ENCODE data around the gene SWT1. TPM values are rescaled to one million over a fixed set of nuclear protein-coding genes. Genes with fewer than 3 reads are reported as not detected.
"Not testable (repeated sequence)": the region's sequence is repeated elsewhere in the genome, so short reads cannot be mapped to it uniquely, and the experiment has no call there.

Gene SWT1
- total RNA-seq, 1 experiment from 2014 or later: 2.7 TPM

- no peaks in the 10 kb centered on the region for H3K36me3 Mint-ChIP-seq (ENCODE audit: insufficient read depth, unreplicated experiment)
- Histone ChIP-seq H3K4me3 (ENCODE audit: low read depth, low read length) (no peak overlapping the region), H3K9me3 (no peaks in the 10 kb centered on the region), H3K4me1 (no peaks in the 10 kb centered on the region), H3K36me3 (ENCODE audit: control insufficient read depth, insufficient read depth, low read length) (no peaks in the 10 kb centered on the region), H3K27me3 (replicated peaks; ENCODE audit: control insufficient read depth, insufficient read depth, low read length) (no peaks in the 10 kb centered on the region)
- BruUV-seq (replicated peaks): no TSS peak
- no peak overlapping the region for H3K27ac Mint-ChIP-seq (ENCODE audit: unreplicated experiment)
- intact Hi-C loops (cut with micrococcal nuclease; ENCODE audit: unreplicated experiment): no loop called here
- POLR2A ChIA-PET: no interaction called here
- CTCF ChIA-PET: interaction anchor here (1.7 kb wide), 1 partner anchor 346 kb away, joined by 4 read pairs; no protein-coding TSS in a partner anchor
- no peak overlapping the region for H3K4me3 Mint-ChIP-seq (ENCODE audit: unreplicated experiment)
- TF ChIP-seq CTCF (IDR thresholded peaks at IDR 0.05; ENCODE audit: insufficient read depth in 1 of 2, low read depth in 1 of 2, low read length in 1 of 2, severe bottlenecking in 1 of 2, unreplicated experiment in 1 of 2): no peak
- no peaks in the 10 kb centered on the region for H3K27me3 Mint-ChIP-seq (ENCODE audit: insufficient read depth, unreplicated experiment)
- no peaks in the 10 kb centered on the region for H3K9me3 Mint-ChIP-seq (ENCODE audit: unreplicated experiment)
- H3K4me1 Mint-ChIP-seq (ENCODE audit: low read depth, unreplicated experiment): no peaks in the 10 kb centered on the region
- DNase-seq: no peak
These were observed 93.1 kb downstream of the SWT1 start for GRCh38 chr1:185250063-185250462.

- BruUV-seq (replicated peaks); H3K4me1 Mint-ChIP-seq (ENCODE audit: low read depth, unreplicated experiment): not testable (repeated sequence)
These were observed 95.0 kb downstream of the SWT1 start for GRCh38 chr1:185251928-185252327.

GRCh38 chr1:185252404-185252803, 95.4 kb downstream of the SWT1 start:
- H3K4me3 Mint-ChIP-seq (ENCODE audit: unreplicated experiment): not testable (repeated sequence)

More at GRCh38 chr1:185251928-185252327, 95.0 kb downstream of the SWT1 start:
- H3K27me3 ChIP-seq (replicated peaks; ENCODE audit: control insufficient read depth, insufficient read depth, low read length); DNase-seq; H3K36me3 ChIP-seq (ENCODE audit: control insufficient read depth, insufficient read depth, low read length); POLR2A ChIA-PET; H3K27ac Mint-ChIP-seq (ENCODE audit: unreplicated experiment); H3K36me3 Mint-ChIP-seq (ENCODE audit: insufficient read depth, unreplicated experiment); H3K9me3 Mint-ChIP-seq (ENCODE audit: unreplicated experiment); CTCF ChIA-PET; intact Hi-C loops (cut with micrococcal nuclease; ENCODE audit: unreplicated experiment); H3K9me3 ChIP-seq; H3K27me3 Mint-ChIP-seq (ENCODE audit: insufficient read depth, unreplicated experiment); H3K4me3 ChIP-seq (ENCODE audit: low read depth, low read length); H3K4me1 ChIP-seq; H3K4me3 Mint-ChIP-seq (ENCODE audit: unreplicated experiment): not testable (repeated sequence)

GRCh38 chr1:185255595-185255994, 98.6 kb downstream of the SWT1 start:
- H3K9me3 ChIP-seq; H3K9me3 Mint-ChIP-seq (ENCODE audit: unreplicated experiment); intact Hi-C loops (cut with micrococcal nuclease; ENCODE audit: unreplicated experiment); POLR2A ChIA-PET; H3K27ac Mint-ChIP-seq (ENCODE audit: unreplicated experiment); DNase-seq; H3K4me3 ChIP-seq (ENCODE audit: low read depth, low read length); BruUV-seq (replicated peaks); H3K36me3 Mint-ChIP-seq (ENCODE audit: insufficient read depth, unreplicated experiment); CTCF ChIA-PET; H3K4me3 Mint-ChIP-seq (ENCODE audit: unreplicated experiment); H3K36me3 ChIP-seq (ENCODE audit: control insufficient read depth, insufficient read depth, low read length); H3K27me3 Mint-ChIP-seq (ENCODE audit: insufficient read depth, unreplicated experiment); H3K27me3 ChIP-seq (replicated peaks; ENCODE audit: control insufficient read depth, insufficient read depth, low read length): not testable (repeated sequence)
- H3K4me1 Mint-ChIP-seq (ENCODE audit: low read depth, unreplicated experiment): peaks cover 21% of the 10 kb centered on the region
- peaks cover 26% of the 10 kb centered on the region for H3K4me1 ChIP-seq

More at GRCh38 chr1:185252404-185252803, 95.4 kb downstream of the SWT1 start:
- H3K9me3 ChIP-seq; H3K4me1 Mint-ChIP-seq (ENCODE audit: low read depth, unreplicated experiment); H3K27me3 ChIP-seq (replicated peaks; ENCODE audit: control insufficient read depth, insufficient read depth, low read length); H3K36me3 Mint-ChIP-seq (ENCODE audit: insufficient read depth, unreplicated experiment); intact Hi-C loops (cut with micrococcal nuclease; ENCODE audit: unreplicated experiment); H3K27ac Mint-ChIP-seq (ENCODE audit: unreplicated experiment); H3K27me3 Mint-ChIP-seq (ENCODE audit: insufficient read depth, unreplicated experiment); H3K4me3 ChIP-seq (ENCODE audit: low read depth, low read length); H3K4me1 ChIP-seq; H3K9me3 Mint-ChIP-seq (ENCODE audit: unreplicated experiment); POLR2A ChIA-PET; H3K36me3 ChIP-seq (ENCODE audit: control insufficient read depth, insufficient read depth, low read length); BruUV-seq (replicated peaks); DNase-seq; CTCF ChIA-PET: not testable (repeated sequence)

- H3K36me3 Mint-ChIP-seq (ENCODE audit: insufficient read depth, unreplicated experiment); H3K9me3 Mint-ChIP-seq (ENCODE audit: unreplicated experiment); H3K36me3 ChIP-seq (ENCODE audit: control insufficient read depth, insufficient read depth, low read length); H3K9me3 ChIP-seq; H3K27me3 Mint-ChIP-seq (ENCODE audit: insufficient read depth, unreplicated experiment); H3K27me3 ChIP-seq (replicated peaks; ENCODE audit: control insufficient read depth, insufficient read depth, low read length); intact Hi-C loops (cut with micrococcal nuclease; ENCODE audit: unreplicated experiment): not testable (repeated sequence)
- peak; percentile 49 to 65 for DNase-seq
- Histone ChIP-seq H3K4me1 (peaks cover 29% of the 10 kb centered on the region), H3K4me3 (ENCODE audit: low read depth, low read length) (peak overlapping the region; percentile 46)
- CTCF ChIA-PET: interaction anchor here (0.6 kb wide), 2 partner anchors 212 to 424 kb away, joined by 3 read pairs; partner anchors contain the start of gene RNF2
- H3K4me1 Mint-ChIP-seq (ENCODE audit: low read depth, unreplicated experiment): peaks cover 27% of the 10 kb centered on the region
- BruUV-seq (replicated peaks): TSS peak; percentile 69
- POLR2A ChIA-PET: interaction anchor here (1.3 kb wide), 1 partner anchor 60 kb away, joined by 5 read pairs; the partner anchor contains the start of gene IVNS1ABP
- peak overlapping the region; percentile 95 for H3K4me3 Mint-ChIP-seq (ENCODE audit: unreplicated experiment)
- H3K27ac Mint-ChIP-seq (ENCODE audit: unreplicated experiment): peak overlapping the region; percentile 99
These were observed 100.4 kb downstream of the SWT1 start for GRCh38 chr1:185257116-185257949.

Measured in Caco-2 (cell line).